A673 (cell line): Measurements from ENCODE around the gene UVRAG. TPM values are rescaled to one million over a fixed set of nuclear protein-coding genes. Genes with fewer than 3 reads are reported as not detected.

Experiments
- BruUV-seq: library from RNA; stranded (reverse); fragments of 400-500 nt; replicated peaks from 2 replicates; lab custom pipeline; 2021; lab: Mats Ljungman, UMichigan
- CTCF ChIA-PET: fragments of 300-600 bp; sonication (Branson Sonifier 250); formaldehyde crosslinking; loops from one replicate; lab custom pipeline; 2022; ENCODE audit warnings: antibody characterized with exemption; lab: Charles Lee
- POLR2A ChIA-PET: fragments of 300-600 bp; sonication (Branson Sonifier 250); formaldehyde crosslinking; loops from one replicate; lab custom pipeline; 2022; ENCODE audit warnings: antibody characterized with exemption; ENCODE audit not compliant: low non-redundant PET; lab: Charles Lee
- DNase-seq: peaks from one replicate; pipeline ENCODE4 v3.0.0-alpha.2; 2015; ENCODE audit warnings: low spot score
- H3K27ac ChIP-seq: fragments of 200-600 bp; sonication (generic); 2 replicates; pipeline ENCODE4 v1.5.1; 2016; ENCODE audit warnings: mixed run types, low read depth, mild to moderate bottlenecking, mixed read lengths, antibody characterized with exemption, low read length; ENCODE audit not compliant: poor library complexity, severe bottlenecking
- H3K27me3 ChIP-seq: fragments of 200-600 bp; sonication (generic); replicated peaks from 2 replicates; pipeline ENCODE4 v1.6.1; 2017; ENCODE audit warnings: mixed run types, low read depth, mild to moderate bottlenecking, mixed read lengths, antibody characterized with exemption, low read length; ENCODE audit not compliant: insufficient read depth, poor library complexity
- H3K36me3 ChIP-seq: fragments of 200-600 bp; sonication (generic); 2 replicates; pipeline ENCODE4 v1.6.1; 2016; ENCODE audit warnings: mixed run types, mild to moderate bottlenecking, mixed read lengths, antibody characterized with exemption, low read length; ENCODE audit not compliant: insufficient read depth, poor library complexity, severe bottlenecking
- H3K4me1 ChIP-seq: fragments of 200-600 bp; sonication (generic); 2 replicates; pipeline ENCODE4 v1.6.1; 2017; ENCODE audit warnings: mixed run types, mild to moderate bottlenecking, mixed read lengths, antibody characterized with exemption, low read length; ENCODE audit not compliant: insufficient read depth, poor library complexity, severe bottlenecking
- H3K4me3 ChIP-seq: fragments of 200-600 bp; sonication (generic); 2 replicates; pipeline ENCODE4 v1.5.1; 2016; ENCODE audit warnings: low read depth, mixed run types, mild to moderate bottlenecking, mixed read lengths, low read length; ENCODE audit not compliant: poor library complexity, severe bottlenecking
- H3K9me3 ChIP-seq: fragments of 200-600 bp; sonication (generic); 2 replicates; pipeline ENCODE4 v1.6.1; 2016; ENCODE audit warnings: mixed run types, low read depth, mild to moderate bottlenecking, mixed read lengths, antibody characterized with exemption, low read length; ENCODE audit not compliant: poor library complexity, severe bottlenecking
- CTCF ChIP-seq: fragments of 300-800, 200-600 bp; sonication (generic); conservative IDR thresholded peaks from 2 replicates; pipeline ENCODE4 v1.5.1; 2017; ENCODE audit warnings: low read depth, mild to moderate bottlenecking, antibody characterized with exemption, low read length, moderate library complexity, mixed read lengths
- EZH2 ChIP-seq: fragments of 200-600 bp; sonication (generic); IDR thresholded peaks from 2 replicates; pipeline ENCODE4 v1.6.1; 2017; ENCODE audit warnings: borderline replicate concordance, low read depth, mild to moderate bottlenecking, mixed read lengths, antibody characterized with exemption, low read length; ENCODE audit not compliant: poor library complexity, severe bottlenecking
- intact Hi-C: fragments of 100-400 bp; cut with micrococcal nuclease; formaldehyde crosslinking; loops from one replicate; pipeline ENCODE4 v1.10.0; 2022; ENCODE audit not compliant: unreplicated experiment
- total RNA-seq: library from RNA; stranded (reverse); gene quantifications from 2 replicates; pipeline ENCODE4 v1.2.3, GENCODE V29; 2021

Gene UVRAG
- total RNA-seq, 1 experiment from 2014 or later, result 21.1 TPM

- TF ChIP-seq EZH2 (no peak), CTCF (no peak)
- Histone ChIP-seq H3K4me1 (peaks cover 28% of the 10 kb centered on the region), H3K27me3 (no peaks in the 10 kb centered on the region), H3K4me3 (no peak overlapping the region), H3K36me3 (no peaks in the 10 kb centered on the region), H3K9me3 (no peaks in the 10 kb centered on the region), H3K27ac (no peak overlapping the region)
- DNase-seq, result no peak
- ChIA-PET POLR2A (no interaction called here), CTCF (interaction anchor here (0.6 kb wide), 1 partner anchor 160 kb away, joined by 4 read pairs; no protein-coding TSS in a partner anchor)
- no TSS peak for BruUV-seq
- intact Hi-C loops, result loop anchor here (5.0 kb wide), 1 partner anchor 37 kb away; the partner anchor contains the start of gene UVRAG
Measured at GRCh38 chr11:75853971-75854370, 39.0 kb downstream of the UVRAG start.

GRCh38 chr11:75855206-75855605 lies 40.2 kb downstream of the UVRAG start:
- H3K4me3 ChIP-seq, result no peak overlapping the region
- ChIA-PET CTCF (no interaction called here), POLR2A (no interaction called here)
- no peaks in the 10 kb centered on the region for H3K9me3 ChIP-seq
- H3K4me1 ChIP-seq, result peaks cover 28% of the 10 kb centered on the region
- intact Hi-C loops, result no loop called here
- peak overlapping the region; percentile 28 for H3K27ac ChIP-seq
- no peaks in the 10 kb centered on the region for H3K36me3 ChIP-seq
- TF ChIP-seq EZH2 (no peak), CTCF (no peak)
- peak; percentile 41 for DNase-seq
- no TSS peak for BruUV-seq
- no peaks in the 10 kb centered on the region for H3K27me3 ChIP-seq

GRCh38 chr11:75856912-75857311 lies 41.9 kb downstream of the UVRAG start:
- ChIA-PET POLR2A (no interaction called here), CTCF (no interaction called here)
- no TSS peak for BruUV-seq
- Histone ChIP-seq H3K27me3 (no peaks in the 10 kb centered on the region), H3K4me1 (peaks cover 14% of the 10 kb centered on the region), H3K9me3 (no peaks in the 10 kb centered on the region), H3K36me3 (no peaks in the 10 kb centered on the region), H3K4me3 (no peak overlapping the region), H3K27ac (no peak overlapping the region)
- DNase-seq, result no peak
- TF ChIP-seq EZH2 (no peak), CTCF (no peak)
- intact Hi-C loops, result no loop called here
